ENCODE results near the gene CD68.
"Not testable (repeated sequence)": the region's sequence is repeated elsewhere in the genome, so short reads cannot be mapped to it uniquely, and the experiment has no call there.

Gene CD68

GRCh38 chr17:7589204-7589868 lies 9.9 kb downstream of the CD68 start:
- peaks cover 31 to 60% (median 51%) of the 10 kb centered on the region in 10 experiments for H3K4me1 ChIP-seq
- H3K4me3 ChIP-seq, result no peak overlapping the region
- peak overlapping the region in 10 of 11 experiments; percentile 8 to 67 (median 48); a peak in 16 of 22 replicates for H3K9ac ChIP-seq
- no peak for TF ChIP-seq Cebpa-rat (IDR thresholded peaks at IDR 0.05)
- peaks cover 44 to 91% (median 81%) of the 10 kb centered on the region in 11 experiments for H3K36me3 ChIP-seq
- no peaks in the 10 kb centered on the region for H3K9me3 ChIP-seq (replicated peaks in 1 of 11)
- H3K27ac ChIP-seq, result peak overlapping the region in 3 of 11 experiments; percentile 27 to 39 (median 32); a peak in 3 of 22 replicates
- no peaks in the 10 kb centered on the region for H3K27me3 ChIP-seq
- H4K20me1 ChIP-seq, result peaks cover 0 to 55% (median 12%) of the 10 kb centered on the region in 11 experiments; a peak in 13 of 22 replicates
- H3K4me2 ChIP-seq, result peak overlapping the region; percentile 27 to 95 (median 59); a peak in 21 of 22 replicates

GRCh38 chr17:7589891-7590691 lies 10.7 kb downstream of the CD68 start, which contains the start of gene SOX15:
SOX15 (minus strand) TSS chr17:7590094; CDS start chr17:7589676, 418 bp downstream.
- Histone ChIP-seq H3K27ac (peak within 1 kb of the TSS in 4 of 11 experiments; percentile 6 to 39 (median 30); a peak in 4 of 22 replicates), H3K4me1 (peaks cover 24 to 52% (median 44%) of the 10 kb centered on the region in 10 experiments), H3K27me3 (no peaks in the 10 kb centered on the region), H3K9ac (peak within 1 kb of the TSS in 10 of 11 experiments; percentile 8 to 67 (median 48); a peak in 17 of 22 replicates), H3K36me3 (peaks cover 51 to 96% (median 88%) of the 10 kb centered on the region in 11 experiments), H3K4me3 (no peak within 1 kb of the TSS), H3K4me2 (peak within 1 kb of the TSS; percentile 27 to 95 (median 59); a peak in 21 of 22 replicates), H4K20me1 (peaks cover 0 to 55% (median 12%) of the 10 kb centered on the region in 11 experiments; a peak in 13 of 22 replicates), H3K9me3 (replicated peaks in 1 of 11) (no peaks in the 10 kb centered on the region)
- no peak for TF ChIP-seq Cebpa-rat (IDR thresholded peaks at IDR 0.05)

- no peak overlapping the region for H3K4me3 ChIP-seq
- H3K27ac ChIP-seq, result 0 out of 22 replicates have a peak overlapping the region, but pooled peaks of 1 of the 11 experiments have one; percentile 6
- no peaks in the 10 kb centered on the region for H3K27me3 ChIP-seq
- no peak for TF ChIP-seq Cebpa-rat (IDR thresholded peaks at IDR 0.05)
- no peak overlapping the region for H3K4me2 ChIP-seq
- peaks cover 58 to 96% (median 89%) of the 10 kb centered on the region in 11 experiments for H3K36me3 ChIP-seq
- peak overlapping the region in 8 of 11 experiments; percentile 4 to 42 (median 26); a peak in 6 of 22 replicates for H3K9ac ChIP-seq
- peaks cover 0 to 55% (median 12%) of the 10 kb centered on the region in 11 experiments; a peak in 13 of 22 replicates for H4K20me1 ChIP-seq
- peaks cover 17 to 46% (median 37%) of the 10 kb centered on the region in 10 experiments for H3K4me1 ChIP-seq
- H3K9me3 ChIP-seq (replicated peaks in 1 of 11), result no peaks in the 10 kb centered on the region
Measured at GRCh38 chr17:7590743-7591142, 11.3 kb downstream of the CD68 start.

- Histone ChIP-seq H3K4me1 (peaks cover 17 to 37% (median 29%) of the 10 kb centered on the region in 10 experiments), H3K27me3 (no peaks in the 10 kb centered on the region), H3K4me3 (no peak overlapping the region), H3K9me3 (replicated peaks in 1 of 11) (no peaks in the 10 kb centered on the region), H3K27ac (no peak overlapping the region), H3K9ac (0 out of 22 replicates have a peak overlapping the region, but pooled peaks of 1 of the 11 experiments have one; percentile 37), H3K4me2 (no peak overlapping the region), H3K36me3 (peaks cover 66 to 96% (median 90%) of the 10 kb centered on the region in 11 experiments), H4K20me1 (peaks cover 0 to 55% (median 12%) of the 10 kb centered on the region in 11 experiments; a peak in 13 of 22 replicates)
- no peak for TF ChIP-seq Cebpa-rat (IDR thresholded peaks at IDR 0.05)
Measured at GRCh38 chr17:7591596-7591995, 12.2 kb downstream of the CD68 start.

GRCh38 chr17:7592422-7593021 lies 13.1 kb downstream of the CD68 start:
- H4K20me1 ChIP-seq, result peaks cover 0 to 55% (median 12%) of the 10 kb centered on the region in 11 experiments; a peak in 13 of 22 replicates
- peaks cover 70 to 97% (median 90%) of the 10 kb centered on the region in 11 experiments for H3K36me3 ChIP-seq
- H3K27ac ChIP-seq, result no peak overlapping the region
- H3K4me2 ChIP-seq, result no peak overlapping the region
- H3K4me1 ChIP-seq, result peaks cover 11 to 29% (median 21%) of the 10 kb centered on the region in 10 experiments
- H3K9ac ChIP-seq, result 0 out of 22 replicates have a peak overlapping the region, but pooled peaks of 2 of the 11 experiments have one; percentile 8 to 15
- H3K9me3 ChIP-seq (replicated peaks in 1 of 11), result no peaks in the 10 kb centered on the region
- H3K27me3 ChIP-seq, result no peaks in the 10 kb centered on the region
- TF ChIP-seq Cebpa-rat (IDR thresholded peaks at IDR 0.05), result no peak
- H3K4me3 ChIP-seq, result no peak overlapping the region

- H3K4me3 ChIP-seq, result no peak overlapping the region
- no peak overlapping the region for H3K27ac ChIP-seq
- TF ChIP-seq Cebpa-rat (IDR thresholded peaks at IDR 0.05), result no peak
- no peaks in the 10 kb centered on the region for H3K27me3 ChIP-seq
- no peaks in the 10 kb centered on the region for H3K9me3 ChIP-seq (replicated peaks in 1 of 11)
- peaks cover 0 to 53% (median 12%) of the 10 kb centered on the region in 11 experiments; a peak in 13 of 22 replicates for H4K20me1 ChIP-seq
- H3K4me2 ChIP-seq, result no peak overlapping the region
- H3K4me1 ChIP-seq, result peaks cover 7 to 21% (median 13%) of the 10 kb centered on the region in 10 experiments
- H3K9ac ChIP-seq, result peak overlapping the region in 1 of 11 experiments; percentile 15; a peak in 1 of 22 replicates
- H3K36me3 ChIP-seq, result peaks cover 70 to 96% (median 88%) of the 10 kb centered on the region in 11 experiments
Measured at GRCh38 chr17:7593296-7593695, 13.9 kb downstream of the CD68 start.

- H3K4me2 ChIP-seq; H3K27ac ChIP-seq; H3K4me3 ChIP-seq; H3K4me1 ChIP-seq; H3K9me3 ChIP-seq (replicated peaks in 1 of 11); H3K27me3 ChIP-seq; H3K9ac ChIP-seq: not testable (repeated sequence)
- peaks cover 0 to 14% (median 0%) of the 10 kb centered on the region in 11 experiments; a peak in 4 of 22 replicates for H4K20me1 ChIP-seq
- peaks cover 94 to 100% (median 96%) of the 10 kb centered on the region in 11 experiments for H3K36me3 ChIP-seq
Measured at GRCh38 chr17:7597561-7597960, 18.1 kb downstream of the CD68 start.

GRCh38 chr17:7606280-7606679 lies 26.8 kb downstream of the CD68 start:
- TF ChIP-seq Cebpa-rat (IDR thresholded peaks at IDR 0.05), result no peak
- peaks cover 3 to 70% (median 47%) of the 10 kb centered on the region in 11 experiments; a peak in 18 of 22 replicates for H4K20me1 ChIP-seq
- H3K36me3 ChIP-seq, result peaks cover 62 to 100% (median 87%) of the 10 kb centered on the region in 11 experiments

More at GRCh38 chr17:7606280-7606679, 26.8 kb downstream of the CD68 start:
- no peak overlapping the region for H3K4me2 ChIP-seq
- H3K9ac ChIP-seq, result no peak overlapping the region
- no peak overlapping the region for H3K27ac ChIP-seq
- no peaks in the 10 kb centered on the region for H3K27me3 ChIP-seq
- no peaks in the 10 kb centered on the region for H3K9me3 ChIP-seq (replicated peaks in 1 of 11)
- peaks cover 0 to 11% (median 2%) of the 10 kb centered on the region in 10 experiments; a peak in 10 of 20 replicates for H3K4me1 ChIP-seq
- no peak overlapping the region for H3K4me3 ChIP-seq
